H4 (cell line): ENCODE data around the gene PANK4. TPM values are rescaled to one million over a fixed set of nuclear protein-coding genes. Genes with fewer than 3 reads are reported as not detected.

Experiments
- DNase-seq: peaks from one replicate; pipeline ENCODE4 v3.0.0-alpha.2; 2015; ENCODE audit warnings: low spot score
- total RNA-seq: library from RNA; depleted of rRNA; stranded (reverse); fragments of >200 nt; shearing (Covaris generic); gene quantifications from 2 replicates; pipeline ENCODE4 v1.2.3, GENCODE V29; 2014

The PANK4 gene
- total RNA-seq, 1 experiment from 2014 or later: 10.9 TPM

GRCh38 chr1:2544875-2545640 is 18.7 kb upstream of the PANK4 start:
- no peak for DNase-seq

GRCh38 chr1:2544093-2544874 is 17.9 kb upstream of the PANK4 start:
- DNase-seq: no peak

- no peak for DNase-seq
Measured at GRCh38 chr1:2543543-2544092, 17.2 kb upstream of the PANK4 start.

- DNase-seq: no peak
Measured at GRCh38 chr1:2542246-2542915, 16.0 kb upstream of the PANK4 start.

GRCh38 chr1:2541619-2542245 is 15.3 kb upstream of the PANK4 start:
- DNase-seq: no peak

GRCh38 chr1:2540816-2541492 is 14.6 kb upstream of the PANK4 start:
- no peak for DNase-seq

- DNase-seq: no peak
Measured at GRCh38 chr1:2539312-2539907, 13.0 kb upstream of the PANK4 start.

- DNase-seq: no peak
Measured at GRCh38 chr1:2538872-2539271, 12.5 kb upstream of the PANK4 start.

GRCh38 chr1:2538376-2538775 is 12.0 kb upstream of the PANK4 start:
- no peak for DNase-seq

- no peak for DNase-seq
Measured at GRCh38 chr1:2537784-2538115, 11.4 kb upstream of the PANK4 start.

GRCh38 chr1:2535981-2536380 is 9.6 kb upstream of the PANK4 start:
- DNase-seq: no peak

- no peak for DNase-seq
Measured at GRCh38 chr1:2535455-2535854, 9.1 kb upstream of the PANK4 start.

- no peak for DNase-seq
Measured at GRCh38 chr1:2534687-2535441, 8.5 kb upstream of the PANK4 start.

GRCh38 chr1:2534315-2534686 is 7.9 kb upstream of the PANK4 start:
- DNase-seq: no peak

- no peak for DNase-seq
Measured at GRCh38 chr1:2533365-2533764, 7.0 kb upstream of the PANK4 start.

GRCh38 chr1:2532485-2533160 is 6.2 kb upstream of the PANK4 start:
- no peak for DNase-seq

GRCh38 chr1:2530513-2531361 is 4.3 kb upstream of the PANK4 start:
- DNase-seq: no peak

GRCh38 chr1:2529784-2530512 is 3.6 kb upstream of the PANK4 start, which contains the start of gene HES5:
TSS of gene HES5 (minus strand) at chr1:2530263. CDS start at chr1:2530164, 99 bp downstream.
- no peak for DNase-seq
